Measurements from ENCODE around the gene CD300C.
"Not testable (repeated sequence)": the region's sequence is repeated elsewhere in the genome, so short reads cannot be mapped to it uniquely, and the experiment has no call there.

CD300C gene

DNA sequence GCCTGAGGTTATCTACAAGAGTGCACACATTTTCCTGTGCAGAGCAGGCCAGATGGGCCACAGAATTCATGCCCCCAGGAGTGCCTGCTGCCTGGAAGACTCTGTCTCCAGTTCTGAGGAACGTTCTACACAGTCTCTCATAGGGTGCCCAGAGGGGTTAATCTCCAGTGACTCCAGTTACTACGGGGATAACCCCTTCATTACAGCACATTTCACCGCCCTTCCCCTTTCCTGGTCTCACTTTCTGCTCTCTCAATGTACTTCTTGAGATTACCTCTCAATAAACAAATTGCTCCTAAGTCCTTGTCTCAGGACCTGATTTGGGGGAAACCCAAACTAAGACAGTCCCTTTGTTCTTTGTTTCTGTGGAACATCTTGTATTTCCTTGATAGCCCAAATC, 15.7 kb upstream of the CD300C start:
- no peak for DNase-seq (ENCODE audit: low read depth)

DNA sequence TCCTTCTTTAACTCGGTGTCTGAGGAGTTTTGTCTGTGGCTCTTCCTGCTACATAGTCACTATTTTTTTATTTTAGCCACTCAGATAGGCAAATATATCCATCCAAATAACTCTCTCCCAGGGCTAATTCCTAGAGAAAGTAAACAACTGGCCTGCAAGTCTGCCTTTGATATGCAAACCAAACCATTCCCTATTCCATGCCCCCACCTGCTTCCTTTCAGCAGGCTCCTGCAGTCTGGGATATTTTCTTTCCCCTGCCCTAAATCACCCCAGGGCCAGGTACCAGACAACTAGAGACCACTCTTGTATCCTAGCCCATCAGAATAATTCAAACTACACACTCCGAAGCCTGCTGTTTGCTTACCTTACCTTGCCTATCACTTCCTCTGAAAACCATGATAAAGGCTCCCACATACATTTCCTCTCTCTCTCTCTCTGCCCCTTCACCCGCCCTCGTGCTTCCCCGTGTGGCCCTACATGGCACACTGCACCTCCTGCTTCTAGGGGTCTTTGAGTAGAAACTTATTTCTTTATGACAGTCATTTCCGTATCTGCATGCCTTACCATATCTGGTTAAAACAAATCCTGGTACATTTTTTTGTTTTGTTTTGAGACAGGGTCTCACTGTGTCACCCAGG, 13.1 kb upstream of the CD300C start:
- DNase-seq (ENCODE audit: low read depth): no peak

DNA sequence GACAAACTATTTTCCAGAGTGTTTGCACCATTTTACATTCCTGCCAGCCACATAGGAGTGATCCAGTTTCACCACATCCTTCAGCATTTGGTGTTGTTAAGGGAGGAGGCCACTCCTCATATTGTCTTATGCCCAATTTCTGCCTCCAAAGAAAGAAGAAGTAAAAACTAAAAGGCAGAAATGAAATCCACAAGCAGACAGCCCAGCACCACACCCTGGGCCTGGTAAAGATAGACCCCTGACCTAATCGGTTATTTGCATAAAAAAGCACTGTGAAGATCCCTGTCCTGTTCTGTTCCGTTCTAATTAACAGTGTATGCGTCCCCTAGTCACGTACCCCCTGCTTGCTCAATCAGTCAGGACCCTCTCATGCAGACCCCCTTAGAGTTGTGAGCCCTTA, 12.5 kb upstream of the CD300C start:
- DNase-seq (ENCODE audit: low read depth): not testable (repeated sequence)

DNA sequence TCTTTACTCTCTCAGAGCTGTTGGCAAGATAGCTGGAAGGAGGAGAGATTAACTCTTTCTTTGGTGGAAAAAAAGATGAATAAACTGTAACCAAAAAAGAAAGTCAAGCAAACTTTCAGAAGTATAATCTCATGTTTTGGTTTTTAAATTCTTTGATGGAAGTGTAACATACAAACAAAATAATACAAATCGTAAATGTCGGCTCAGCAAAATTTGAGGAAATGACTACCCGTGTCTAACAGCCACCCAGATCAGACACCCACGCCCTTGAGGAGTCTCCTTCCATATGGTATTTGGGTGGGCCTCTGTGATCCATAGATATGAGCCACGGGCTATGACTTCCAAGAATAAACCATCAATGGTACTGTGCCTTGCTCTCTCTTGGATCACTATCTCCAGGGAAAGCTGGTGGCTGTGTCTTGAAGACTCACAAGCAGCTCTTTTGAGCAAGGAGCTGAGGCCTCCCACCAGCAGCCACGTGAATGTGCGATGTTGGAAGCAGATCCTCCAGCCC, 9.6 kb upstream of the CD300C start:
- no peak for DNase-seq (ENCODE audit: low read depth)

DNA sequence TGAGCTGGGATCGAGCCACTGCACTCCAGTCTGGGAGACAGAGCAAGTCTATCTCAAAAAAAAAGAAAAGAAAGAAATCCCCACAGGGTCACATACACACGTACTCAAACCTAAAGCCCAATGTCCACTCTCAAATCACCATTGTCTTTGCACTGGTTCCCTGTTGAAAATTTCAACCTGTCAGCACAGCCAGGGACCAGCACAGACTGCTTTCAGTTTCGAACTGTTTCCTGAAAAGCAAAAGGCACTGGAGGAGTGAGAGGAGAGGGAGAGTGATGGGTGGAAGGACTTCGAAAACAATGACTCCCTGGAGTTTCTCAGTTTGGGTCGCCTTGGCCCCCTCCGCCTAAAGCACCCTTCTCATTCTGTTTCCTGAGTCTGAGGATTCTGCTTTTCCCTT, 9.0 kb upstream of the CD300C start:
- DNase-seq (ENCODE audit: low read depth): no peak

DNA sequence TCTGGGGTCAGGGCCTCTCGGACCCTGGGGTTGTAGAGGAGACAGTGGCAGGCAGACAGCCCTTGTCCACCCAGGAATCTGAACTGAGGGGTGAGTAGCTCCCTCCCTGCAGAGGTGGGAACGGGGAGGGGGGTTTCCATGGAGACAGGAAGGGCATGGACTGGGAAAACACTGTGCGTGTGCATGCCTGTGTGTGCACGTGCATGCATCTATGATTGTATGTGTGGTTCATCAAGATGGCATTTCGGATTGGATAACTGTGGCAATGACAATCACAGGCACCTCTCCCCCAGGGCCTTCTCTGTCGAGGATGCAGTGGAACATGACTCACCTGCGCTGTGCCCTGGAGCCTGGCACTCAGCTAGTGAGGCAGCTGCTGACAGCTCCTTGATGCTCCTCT, 6.1 kb upstream of the CD300C start:
- no peak for DNase-seq (ENCODE audit: low read depth)

DNA sequence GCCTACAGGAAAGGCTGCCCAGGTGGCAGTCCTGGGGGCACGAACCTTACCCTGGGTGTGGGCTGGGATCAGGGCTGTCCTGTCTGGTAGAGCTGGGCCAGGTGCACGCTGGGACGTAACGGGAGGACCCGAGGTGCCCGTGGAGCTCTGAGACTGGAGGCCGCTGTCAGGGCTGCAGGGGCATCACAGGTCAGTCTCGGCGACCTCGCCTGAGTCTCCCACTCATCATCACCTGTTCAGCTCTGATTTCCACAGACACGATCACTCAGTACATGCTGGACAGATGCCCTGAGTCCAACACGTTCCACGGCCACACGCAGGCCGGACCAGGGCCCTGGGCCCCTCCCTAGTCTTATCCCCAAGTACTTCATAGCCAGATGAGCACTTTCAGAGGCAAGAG, 4.7 kb upstream of the CD300C start:
- DNase-seq (ENCODE audit: low read depth): no peak

DNA sequence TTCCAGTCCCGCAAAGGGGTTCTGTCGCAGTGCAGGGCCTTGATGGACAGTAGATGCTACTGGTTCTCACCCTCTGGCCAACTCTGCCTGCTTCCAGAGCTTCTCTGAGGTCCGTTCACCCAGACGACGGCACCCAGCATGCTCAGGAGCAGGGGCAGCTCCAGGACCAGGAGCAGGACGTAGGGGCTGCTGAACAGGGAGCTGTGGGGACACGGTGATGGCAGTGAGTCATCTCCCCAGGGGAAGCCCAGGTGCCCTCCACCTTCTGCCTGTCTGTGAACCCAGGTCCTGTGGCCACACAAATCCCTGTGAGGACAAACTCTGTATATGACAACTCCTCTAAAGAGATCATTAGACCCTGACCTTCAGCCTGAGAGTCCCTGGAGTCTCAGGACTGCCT, 3.4 kb upstream of the CD300C start:
- no peak for DNase-seq (ENCODE audit: low read depth)

DNA sequence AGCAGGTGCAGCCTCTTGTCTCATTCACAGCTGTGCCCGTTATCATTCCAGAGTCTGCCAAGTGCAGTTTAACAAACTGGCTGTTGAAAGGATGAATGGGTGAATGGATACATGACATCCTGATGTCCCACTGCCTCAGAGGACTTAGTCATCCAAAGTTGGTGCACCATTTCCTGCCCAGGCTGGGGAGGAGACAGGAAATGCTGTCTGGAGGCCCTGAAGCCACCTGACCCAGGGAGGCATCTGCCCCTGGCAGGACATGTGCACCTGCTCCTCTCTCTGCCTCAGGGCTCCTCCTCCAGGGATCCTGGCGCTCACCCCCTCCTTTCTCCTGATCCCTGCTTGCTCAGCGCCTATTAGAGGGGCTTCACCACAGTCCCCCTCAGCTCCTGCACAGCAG, 1.8 kb upstream of the CD300C start:
- no peak for DNase-seq (ENCODE audit: low read depth)

DNA sequence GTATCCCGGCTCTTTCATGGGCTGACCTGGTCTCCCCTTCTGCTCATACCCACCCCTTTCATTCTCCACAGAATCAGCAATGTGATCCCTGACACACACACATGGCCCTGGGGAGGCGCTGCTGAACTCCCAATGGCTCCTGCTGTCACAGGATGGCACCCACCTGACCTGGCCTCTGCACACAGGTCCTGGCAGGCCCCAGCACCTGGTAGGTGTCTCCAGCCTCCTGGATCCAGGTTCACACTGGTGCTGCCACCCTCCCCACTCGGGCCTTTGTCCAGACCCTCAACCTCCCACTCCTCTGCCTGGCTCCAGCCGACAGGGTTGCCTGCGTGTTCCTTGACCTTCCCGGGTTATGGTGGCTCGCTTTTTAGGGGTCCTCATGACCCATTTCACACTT, 1.3 kb upstream of the CD300C start:
- DNase-seq (ENCODE audit: low read depth): no peak

DNA sequence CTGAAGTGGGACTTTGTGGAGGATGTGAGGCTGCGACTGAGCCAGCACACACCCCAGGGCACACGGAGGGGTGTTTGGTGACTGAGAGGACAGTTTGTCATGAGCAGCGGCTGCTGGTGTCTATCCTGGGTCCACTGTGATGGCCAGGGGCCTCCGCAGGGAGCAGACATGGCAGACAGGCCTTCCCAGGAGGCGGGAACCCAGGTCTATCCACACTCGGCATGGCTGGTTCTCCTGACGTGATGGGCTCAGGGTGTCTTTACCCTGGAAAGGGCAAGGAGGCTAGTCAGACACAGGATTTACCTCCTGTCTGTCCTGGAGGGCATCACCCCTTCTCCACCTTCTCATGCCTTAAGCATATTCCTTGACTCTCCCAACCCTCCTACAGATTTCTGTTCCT, 671 bp upstream of the CD300C start:
- DNase-seq (ENCODE audit: low read depth): no peak

DNA sequence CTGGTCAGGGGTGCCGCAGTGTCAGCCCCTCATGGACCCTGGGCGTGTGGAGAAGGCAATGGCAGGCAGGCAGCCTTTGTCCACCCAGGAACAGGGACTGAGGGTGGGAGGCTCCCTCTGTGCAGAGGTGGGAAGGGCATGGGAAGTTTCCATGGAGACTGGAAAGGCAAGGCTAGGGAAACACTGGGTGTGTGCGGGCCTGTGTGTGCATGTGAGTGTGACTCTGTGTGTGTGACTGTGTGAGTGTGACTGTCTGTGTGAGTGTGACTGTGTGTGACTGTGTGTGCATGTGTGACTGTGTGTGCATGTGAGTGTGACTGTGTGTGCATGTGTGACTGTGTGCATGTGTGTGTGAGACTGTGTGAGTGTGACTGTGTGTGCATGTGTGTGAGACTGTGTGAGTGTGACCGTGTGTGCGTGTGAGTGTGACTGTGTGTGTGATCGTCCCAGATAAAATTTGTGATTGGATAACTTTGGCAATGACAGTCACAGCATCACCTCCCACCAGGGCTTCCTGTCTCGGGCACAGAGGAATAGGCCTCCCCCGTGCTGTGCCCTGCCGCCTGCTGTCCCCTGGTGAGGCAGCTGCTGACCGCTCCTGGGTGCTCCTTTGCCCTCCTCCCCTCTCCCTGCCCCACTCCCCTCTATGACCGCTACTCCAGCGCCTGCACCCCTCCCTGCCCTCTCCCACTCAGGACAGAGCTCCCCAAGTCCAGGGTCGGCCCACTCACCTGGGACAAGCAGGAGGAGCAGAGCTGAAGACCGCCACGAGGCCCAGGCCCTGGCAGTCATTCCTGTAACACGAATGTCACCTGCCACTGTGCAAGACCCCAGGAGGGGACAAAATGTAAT, 698 bp downstream of the CD300C start:
- no peak for DNase-seq (ENCODE audit: low read depth)

DNA sequence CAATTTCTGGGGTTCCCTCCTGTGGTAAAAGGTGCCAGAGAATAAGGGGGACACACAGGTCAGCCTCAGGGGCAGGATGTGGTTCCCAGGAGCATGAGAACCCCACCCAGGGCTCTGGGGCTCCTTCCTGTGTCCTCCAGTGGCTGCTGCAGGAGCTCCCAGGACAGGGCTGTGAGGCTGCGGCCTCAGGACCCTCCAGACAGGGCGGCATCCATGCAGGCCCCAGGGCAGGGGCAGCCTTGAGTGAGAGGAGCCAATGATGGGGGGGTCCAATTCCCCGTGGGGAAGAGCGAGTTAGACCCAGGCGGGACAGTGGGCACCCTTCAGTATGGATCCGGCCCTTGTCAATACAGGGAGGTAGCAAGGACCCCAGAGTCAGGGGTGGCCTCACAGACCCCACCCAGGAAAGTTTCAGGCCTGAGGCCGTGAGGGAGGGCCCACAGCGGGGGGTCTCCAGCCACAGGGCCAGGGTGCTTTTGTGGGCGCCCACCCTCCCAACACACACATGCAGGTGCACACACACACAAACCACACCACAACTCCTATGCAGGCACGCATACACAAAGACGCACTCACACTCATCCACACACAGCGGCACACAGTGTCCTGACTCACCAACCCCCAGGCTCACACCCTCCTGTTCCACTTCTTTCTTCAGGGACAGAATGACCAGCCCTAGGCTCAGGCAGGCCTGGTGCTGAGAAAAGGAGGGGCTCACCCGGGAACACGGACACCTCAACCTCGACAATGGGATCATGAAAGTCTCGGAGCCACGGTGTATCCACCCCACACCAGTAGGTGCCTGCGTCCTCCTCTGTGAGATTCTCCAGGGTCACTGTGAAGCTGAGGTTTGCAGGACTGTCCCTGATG, 1.8 kb downstream of the CD300C start:
- DNase-seq (ENCODE audit: low read depth): no peak

DNA sequence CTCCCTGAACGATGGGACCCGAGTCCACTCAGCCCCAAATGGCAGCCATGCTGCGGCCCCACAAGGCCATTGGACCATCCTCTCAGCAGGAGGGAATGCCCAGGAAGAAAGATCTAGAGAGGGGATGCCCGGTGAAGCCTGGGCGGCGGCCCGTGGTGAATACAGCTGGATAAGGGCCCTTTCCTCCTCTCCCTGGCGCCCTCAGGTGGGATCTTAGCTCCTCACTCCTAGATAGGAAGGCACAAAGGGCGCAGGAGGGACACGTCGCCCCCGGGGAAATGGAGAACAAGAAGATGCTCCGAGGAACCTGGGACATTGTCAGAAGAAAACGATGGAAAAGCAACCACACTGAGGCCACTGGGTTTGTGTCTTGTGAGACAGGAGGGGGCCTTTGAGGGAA, 2.5 kb downstream of the CD300C start:
- no peak for DNase-seq (ENCODE audit: low read depth)

DNA sequence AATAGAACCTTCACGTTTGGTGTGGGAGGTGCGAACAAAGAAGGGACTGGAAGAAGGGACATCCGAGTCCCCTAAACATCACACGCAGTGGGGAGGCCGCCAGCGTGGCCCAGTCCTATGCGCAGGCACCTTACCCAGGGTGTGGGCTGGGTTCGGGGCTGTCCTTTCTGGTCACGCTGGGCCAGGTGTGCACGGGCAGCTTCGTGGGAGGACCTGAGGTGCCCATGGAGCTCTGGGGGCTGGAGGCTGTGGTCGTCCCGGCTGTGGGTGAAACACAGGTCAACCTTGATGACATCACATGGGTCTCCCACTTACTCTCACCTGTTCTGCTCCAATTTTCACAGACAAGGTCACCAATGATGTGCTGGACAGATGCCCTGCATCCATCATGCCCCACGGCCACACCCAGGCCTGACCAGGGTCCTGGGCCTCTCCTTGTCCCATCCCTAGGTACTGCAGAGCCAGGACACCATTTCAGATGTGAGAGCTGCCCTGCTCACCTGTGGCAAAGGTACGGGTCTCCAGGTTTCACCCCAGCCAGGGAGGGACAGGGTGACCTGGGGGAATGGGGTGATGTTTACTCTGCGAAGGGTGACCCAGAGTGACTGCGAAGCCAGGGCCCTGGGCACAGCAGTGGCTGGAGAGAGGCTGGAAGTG, 3.1 kb downstream of the CD300C start:
- no peak for DNase-seq (ENCODE audit: low read depth)

DNA sequence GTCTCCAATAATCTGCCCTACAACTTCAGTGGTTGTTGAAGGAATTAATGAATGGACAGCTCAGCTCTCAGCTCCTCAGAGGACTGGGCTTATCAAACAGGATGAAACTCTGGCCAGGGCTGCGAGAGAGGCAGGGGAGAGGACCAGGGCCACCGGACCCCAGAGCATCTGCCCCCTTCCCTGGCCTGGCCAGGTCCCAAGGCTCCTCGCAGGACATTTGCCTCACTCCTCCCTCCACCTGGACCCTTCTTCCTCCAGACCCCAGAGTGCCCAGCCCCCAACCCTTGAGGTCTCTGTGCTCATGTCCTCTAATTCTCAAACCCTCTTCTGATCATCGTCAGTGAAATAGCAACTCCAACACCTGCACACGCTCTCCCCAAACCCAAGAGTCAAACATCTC, 3.7 kb downstream of the CD300C start:
- DNase-seq (ENCODE audit: low read depth): no peak

DNA sequence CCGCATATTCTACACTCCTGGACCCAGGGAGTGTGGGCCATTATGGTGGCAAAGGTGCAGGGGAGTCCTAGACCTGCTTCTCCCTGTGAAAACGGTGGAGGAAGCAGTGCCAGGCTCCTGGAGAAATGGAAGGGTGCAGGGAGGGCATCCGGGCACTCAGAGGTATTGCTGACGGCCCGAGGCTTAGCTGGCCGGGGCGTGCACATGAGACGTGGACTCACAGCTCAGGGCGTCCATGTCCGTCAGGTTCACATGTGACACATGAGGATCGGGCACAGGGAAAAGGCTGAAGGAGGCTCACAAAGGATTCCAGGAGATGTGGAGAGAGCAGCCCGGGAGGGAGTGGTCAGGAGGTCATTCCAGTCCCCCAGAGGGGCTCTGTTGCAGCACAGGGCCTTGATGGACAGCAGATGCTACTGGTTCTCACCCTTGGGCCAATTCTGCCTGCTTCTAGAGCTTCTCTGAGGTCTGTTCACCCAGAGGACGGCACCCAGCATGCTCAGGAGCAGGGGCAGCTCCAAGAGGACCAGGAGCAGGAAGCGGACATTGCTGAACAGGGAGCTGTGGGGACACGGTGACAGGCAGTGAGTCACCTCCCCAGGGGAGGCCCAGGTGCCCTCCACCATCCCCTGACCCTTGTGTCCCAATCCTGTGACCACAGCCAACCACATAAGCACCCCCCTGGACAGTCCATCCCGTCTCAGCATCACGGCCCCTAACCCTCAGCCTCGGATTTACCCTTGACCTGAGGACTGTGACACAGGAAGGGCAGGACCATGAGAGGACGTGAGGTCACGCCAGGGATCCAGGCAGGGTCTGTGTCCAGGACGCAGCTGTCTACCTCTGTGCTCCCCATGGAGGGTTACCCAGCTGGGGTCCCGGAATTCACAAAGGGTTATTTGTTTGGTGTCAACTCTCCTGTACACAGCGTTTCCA, 4.5 kb downstream of the CD300C start:
- no peak for DNase-seq (ENCODE audit: low read depth)

DNA sequence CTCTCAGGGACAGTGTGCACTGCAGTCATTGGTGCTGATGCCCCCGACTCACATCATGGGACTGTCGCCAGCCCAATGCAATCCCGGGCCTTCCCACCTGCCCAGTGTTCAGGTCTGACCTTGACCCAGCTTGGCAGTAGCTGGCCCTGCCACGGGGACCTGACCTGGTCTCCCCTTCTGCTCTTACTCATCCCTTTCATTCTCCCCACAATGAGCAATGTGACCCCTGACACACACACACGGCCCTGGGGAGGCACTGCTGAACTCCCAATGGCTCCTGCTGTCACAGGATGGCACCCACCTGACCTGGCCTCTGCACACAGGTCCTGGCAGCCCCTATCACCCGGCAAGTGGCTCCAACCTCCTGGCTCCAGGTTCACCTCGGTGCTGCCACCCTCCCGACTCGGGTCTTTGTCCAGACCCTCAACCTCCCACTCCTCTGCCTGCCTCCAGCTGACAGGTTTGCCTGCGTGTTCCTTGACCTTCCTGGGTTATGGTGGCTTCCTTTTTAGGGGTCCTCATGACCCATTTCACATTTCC, 6.6 kb downstream of the CD300C start:
- DNase-seq (ENCODE audit: low read depth): no peak

DNA sequence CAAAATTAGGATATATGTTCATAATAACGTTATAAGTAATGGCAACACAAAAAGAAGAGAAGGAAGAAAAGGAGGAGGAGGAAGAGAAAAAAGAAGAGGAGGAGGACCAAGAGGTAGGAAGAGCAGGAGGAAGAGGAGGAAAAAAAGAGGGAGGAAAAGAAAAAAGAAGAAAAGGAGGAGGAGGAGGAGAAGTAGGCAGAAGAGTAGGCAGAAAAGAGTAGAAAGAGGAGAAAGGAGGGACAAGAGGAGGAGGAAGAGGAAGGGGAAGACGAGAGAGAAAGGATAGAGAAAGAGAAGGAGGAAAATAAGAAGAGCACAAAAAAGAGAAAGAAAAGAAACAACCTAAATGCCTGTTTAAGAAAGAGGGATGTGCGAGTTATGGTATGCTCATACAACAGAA, 9.0 kb downstream of the CD300C start:
- no peak for DNase-seq (ENCODE audit: low read depth)

DNA sequence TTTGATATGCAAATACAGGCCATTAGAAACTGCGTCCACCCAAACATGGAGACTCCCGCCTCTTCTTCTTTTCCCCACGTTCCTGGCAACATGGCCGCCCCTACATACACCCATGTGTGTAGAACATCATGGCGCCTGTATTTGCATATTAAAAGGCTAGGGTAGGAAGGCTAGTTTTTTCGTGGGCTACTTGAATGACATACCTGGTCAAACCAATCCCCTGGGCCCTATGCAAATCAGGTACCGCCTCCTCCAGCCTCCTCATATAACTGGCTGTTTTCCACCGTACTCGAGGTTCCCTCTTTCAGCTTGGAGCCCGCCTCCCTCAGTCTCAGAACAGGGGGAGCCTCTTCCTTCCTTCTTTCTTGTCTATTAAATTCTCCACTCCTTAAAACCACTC, 13.8 kb downstream of the CD300C start:
- no peak for DNase-seq (ENCODE audit: low read depth)
